Astrocyte of the cerebellum (primary cell): ENCODE results near the gene MTHFR.
A peak's percentile ranks its signal among the peaks of the same experiment; 100 is the strongest.

Source experiments
- DNase-seq: peaks from one replicate; pipeline ENCODE4 v3.0.0-alpha.2; 2011; ENCODE audit warnings: low read depth
- H3K4me3 ChIP-seq: 2 replicates; pipeline ENCODE4 v1.5.1; 2011; ENCODE audit warnings: mild to moderate bottlenecking, low read depth, low read length, moderate library complexity
- CTCF ChIP-seq: IDR thresholded peaks from 2 replicates; pipeline ENCODE4 v1.5.1; 2012; ENCODE audit warnings: low read length, low read depth, moderate library complexity, mild to moderate bottlenecking; ENCODE audit errors: missing control alignments
- in situ Hi-C: cut with HindIII; loops from 2 replicates; pipeline ENCODE4 v1.10.0; 2017; ENCODE audit warnings: low sequenced_read_pairs

The MTHFR gene

GRCh38 chr1:11847667-11848372 is 42.1 kb upstream of the MTHFR start, which contains the start of gene NPPA:
TSS of gene NPPA (minus strand) at chr1:11847783. CDS start at chr1:11847684, 99 bp downstream.
- in situ Hi-C loops: no loop called here
- no peak for DNase-seq
- no peak for TF ChIP-seq CTCF
- no peak within 1 kb of the TSS for H3K4me3 ChIP-seq

- peak; percentile 22 for DNase-seq
- no peak for TF ChIP-seq CTCF
- no peak overlapping the region for H3K4me3 ChIP-seq
- in situ Hi-C loops: no loop called here
Measured at GRCh38 chr1:11845641-11846335, 40.0 kb upstream of the MTHFR start.

GRCh38 chr1:11842154-11843041 is 36.6 kb upstream of the MTHFR start:
- in situ Hi-C loops: no loop called here
- DNase-seq: no peak
- no peak overlapping the region for H3K4me3 ChIP-seq
- TF ChIP-seq CTCF: no peak

GRCh38 chr1:11841245-11842153 is 35.7 kb upstream of the MTHFR start:
- no peak for TF ChIP-seq CTCF
- no peak overlapping the region for H3K4me3 ChIP-seq
- DNase-seq: no peak
- in situ Hi-C loops: no loop called here

- no peak overlapping the region for H3K4me3 ChIP-seq
- DNase-seq: no peak
- in situ Hi-C loops: no loop called here
- no peak for TF ChIP-seq CTCF
Measured at GRCh38 chr1:11839727-11840705, 34.3 kb upstream of the MTHFR start.
